HG03439 (cell line): ENCODE data around the gene MAP3K19.
"Not testable (repeated sequence)": the region's sequence is repeated elsewhere in the genome, so short reads cannot be mapped to it uniquely, and the experiment has no call there.

Experiments used
- ATAC-seq: cut with Tn5 transposase; IDR thresholded peaks from one replicate; pipeline ENCODE4 v1.9.1; 2021; ENCODE audit warnings: mild to moderate bottlenecking, moderate library complexity; ENCODE audit not compliant: unreplicated experiment

The MAP3K19 gene

GRCh38 chr2:134999521-134999920 is 47.7 kb downstream of the MAP3K19 start:
- no peak for ATAC-seq

- no peak for ATAC-seq
Measured at GRCh38 chr2:134988994-134989605, 58.1 kb downstream of the MAP3K19 start.

GRCh38 chr2:134985061-134985460 is 62.2 kb downstream of the MAP3K19 start:
- no peak for ATAC-seq

- no peak for ATAC-seq
Measured at GRCh38 chr2:134982603-134983002, 64.6 kb downstream of the MAP3K19 start.

- ATAC-seq: no peak
Measured at GRCh38 chr2:134980639-134981038, 66.6 kb downstream of the MAP3K19 start.

- no peak for ATAC-seq
Measured at GRCh38 chr2:134979221-134979620, 68.0 kb downstream of the MAP3K19 start.

GRCh38 chr2:134977104-134977503 is 70.1 kb downstream of the MAP3K19 start:
- ATAC-seq: not testable (repeated sequence)

GRCh38 chr2:134976074-134976702 is 71.1 kb downstream of the MAP3K19 start:
- no peak for ATAC-seq

GRCh38 chr2:134975281-134976009 is 71.8 kb downstream of the MAP3K19 start:
- no peak for ATAC-seq

GRCh38 chr2:134973241-134974138 is 73.8 kb downstream of the MAP3K19 start:
- ATAC-seq: no peak

- ATAC-seq: not testable (repeated sequence)
Measured at GRCh38 chr2:134967166-134967565, 80.1 kb downstream of the MAP3K19 start.

GRCh38 chr2:134957477-134957876 is 89.8 kb downstream of the MAP3K19 start:
- ATAC-seq: no peak

GRCh38 chr2:134955744-134956143 is 91.5 kb downstream of the MAP3K19 start:
- ATAC-seq: no peak

- no peak for ATAC-seq
Measured at GRCh38 chr2:134954065-134954464, 93.2 kb downstream of the MAP3K19 start.

GRCh38 chr2:134952608-134953007 is 94.6 kb downstream of the MAP3K19 start:
- ATAC-seq: no peak

GRCh38 chr2:134950886-134951285 is 96.4 kb downstream of the MAP3K19 start:
- no peak for ATAC-seq

- no peak for ATAC-seq
Measured at GRCh38 chr2:134949981-134950708, 97.1 kb downstream of the MAP3K19 start.

GRCh38 chr2:134946073-134946472 is 101.2 kb downstream of the MAP3K19 start:
- ATAC-seq: no peak

GRCh38 chr2:134944975-134945374 is 102.3 kb downstream of the MAP3K19 start:
- no peak for ATAC-seq

- peak; percentile 65 for ATAC-seq
Measured at GRCh38 chr2:134943540-134943939, 103.7 kb downstream of the MAP3K19 start.
